HS-27A (cell line): ENCODE results near the gene ORC2.
"Not testable (repeated sequence)": the region's sequence is repeated elsewhere in the genome, so short reads cannot be mapped to it uniquely, and the experiment has no call there.

Experiments
- DNase-seq: peaks from one replicate; pipeline ENCODE4 v3.0.0-alpha.2; 2012; ENCODE audit warnings: low read depth, missing footprints

The ORC2 gene

DNA sequence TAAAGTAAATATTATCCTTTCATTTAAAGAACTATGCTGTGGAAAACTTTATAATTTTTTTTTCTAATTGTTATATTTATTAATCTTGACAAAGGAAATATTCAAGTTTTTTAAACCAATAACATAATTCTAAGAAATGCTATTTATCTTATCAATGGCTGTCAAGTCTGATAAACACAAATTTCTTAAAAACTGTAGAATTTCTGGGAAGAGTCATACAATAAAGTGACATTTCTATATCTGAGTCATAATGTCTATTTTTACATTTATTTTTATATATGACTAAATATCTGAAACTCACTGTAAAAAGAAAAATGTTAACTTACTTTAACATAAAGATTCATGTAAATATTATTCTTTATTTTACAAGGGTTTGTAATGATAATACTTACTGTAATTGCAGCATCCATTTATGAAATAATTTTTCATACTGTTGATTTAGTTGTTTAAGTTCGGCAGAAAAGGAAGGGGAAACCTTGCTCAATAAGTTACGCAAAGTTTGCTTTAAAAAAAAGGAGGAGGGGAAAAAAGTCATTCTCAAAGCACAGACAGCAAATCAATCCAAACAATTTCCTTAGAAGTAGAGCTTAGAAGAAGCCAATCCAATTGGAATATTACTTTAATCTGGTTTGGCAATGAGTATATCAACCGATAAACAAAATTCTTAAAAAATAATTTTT, 32.4 kb downstream of the ORC2 start:
- DNase-seq, result no peak

GRCh38 chr2:200929334-200930249, 33.9 kb downstream of the ORC2 start:
- no peak for DNase-seq

DNA sequence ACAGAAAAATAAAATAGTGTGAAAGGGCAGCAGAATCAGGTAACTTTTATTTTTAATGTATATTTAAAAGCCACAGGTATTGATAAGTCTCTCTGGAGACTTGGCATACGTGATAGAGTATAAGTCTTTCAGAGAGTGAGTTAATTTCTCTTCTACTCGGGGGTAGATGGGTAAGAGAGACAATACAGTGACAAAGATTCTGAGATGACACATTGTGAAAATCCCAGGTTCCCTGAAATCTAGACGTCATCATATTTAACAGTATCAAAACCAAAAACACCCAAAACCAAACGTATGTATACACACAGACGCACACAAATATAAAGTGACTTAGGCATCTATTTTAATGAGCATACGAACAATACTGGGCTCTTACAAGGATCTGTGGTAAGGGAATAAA, 41.0 kb downstream of the ORC2 start:
- DNase-seq, result no peak

GRCh38 chr2:200913654-200914053, 49.8 kb downstream of the ORC2 start:
- peak; percentile 36 for DNase-seq

DNA sequence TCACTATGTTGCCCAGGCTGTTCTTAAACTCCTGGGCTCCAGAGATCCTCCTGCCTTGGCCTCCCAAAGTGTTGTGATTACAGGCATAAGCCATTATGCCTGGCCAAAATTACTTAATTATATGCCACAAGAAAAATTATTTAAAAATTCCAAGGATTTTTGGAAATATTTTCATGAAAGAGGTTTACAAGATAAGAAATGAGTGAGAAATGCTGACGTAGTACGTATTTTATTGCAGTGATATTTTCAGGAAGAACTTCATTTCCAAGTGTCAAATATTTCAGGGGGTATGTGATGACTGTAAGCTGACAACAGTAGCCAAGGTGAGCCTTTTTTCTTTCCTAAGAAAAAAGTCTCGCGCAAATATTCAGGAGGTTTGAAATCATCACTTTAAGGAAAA, 53.5 kb downstream of the ORC2 start:
- DNase-seq, result no peak

- no peak for DNase-seq
Measured at GRCh38 chr2:200905618-200906296, 57.7 kb downstream of the ORC2 start.

DNA sequence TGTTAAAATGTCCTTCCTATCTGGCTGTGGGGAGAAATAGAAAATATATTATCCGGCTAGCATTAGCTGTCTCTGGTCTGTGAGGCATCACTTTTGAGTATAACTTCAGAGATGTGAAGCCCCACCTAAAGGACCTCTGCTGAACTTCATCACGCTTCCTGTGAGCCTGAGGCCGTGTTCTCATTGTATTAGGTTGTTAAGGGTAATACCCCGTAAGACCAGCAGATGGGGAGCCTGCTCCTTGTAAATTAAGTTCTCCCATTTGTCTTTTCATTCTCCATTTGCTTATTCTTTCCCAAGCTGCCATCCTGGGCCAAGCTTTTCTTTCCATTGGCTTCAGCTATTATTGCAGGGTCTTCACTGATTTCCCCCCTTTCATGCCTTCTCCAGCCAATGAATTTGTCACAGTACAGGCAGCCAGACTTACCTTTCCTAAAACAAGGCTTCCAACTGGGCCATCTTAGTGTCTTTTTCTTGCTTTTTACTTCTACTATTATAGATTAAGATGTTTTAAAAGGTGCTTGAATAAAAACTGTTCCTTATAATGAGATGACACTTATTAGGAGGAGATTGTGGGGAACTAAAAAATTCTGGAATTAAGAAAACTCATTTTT, 61.9 kb downstream of the ORC2 start:
- peak; percentile 63 for DNase-seq

GRCh38 chr2:200899482-200899881, 64.0 kb downstream of the ORC2 start:
- no peak for DNase-seq

- DNase-seq, result peak; percentile 97
Measured at GRCh38 chr2:200888704-200889625, 74.5 kb downstream of the ORC2 start, which contains the start of the genes NIF3L1 and PPIL3. Gene NIF3L1, plus strand, starts transcription at chr2:200889371. Its CDS starts 2,573 bp downstream, at chr2:200891944. Gene PPIL3, minus strand, starts transcription at chr2:200889077. Its CDS starts 1,462 bp downstream, at chr2:200887615.

GRCh38 chr2:200881715-200882249, 81.7 kb downstream of the ORC2 start:
- not testable (repeated sequence) for DNase-seq

DNA sequence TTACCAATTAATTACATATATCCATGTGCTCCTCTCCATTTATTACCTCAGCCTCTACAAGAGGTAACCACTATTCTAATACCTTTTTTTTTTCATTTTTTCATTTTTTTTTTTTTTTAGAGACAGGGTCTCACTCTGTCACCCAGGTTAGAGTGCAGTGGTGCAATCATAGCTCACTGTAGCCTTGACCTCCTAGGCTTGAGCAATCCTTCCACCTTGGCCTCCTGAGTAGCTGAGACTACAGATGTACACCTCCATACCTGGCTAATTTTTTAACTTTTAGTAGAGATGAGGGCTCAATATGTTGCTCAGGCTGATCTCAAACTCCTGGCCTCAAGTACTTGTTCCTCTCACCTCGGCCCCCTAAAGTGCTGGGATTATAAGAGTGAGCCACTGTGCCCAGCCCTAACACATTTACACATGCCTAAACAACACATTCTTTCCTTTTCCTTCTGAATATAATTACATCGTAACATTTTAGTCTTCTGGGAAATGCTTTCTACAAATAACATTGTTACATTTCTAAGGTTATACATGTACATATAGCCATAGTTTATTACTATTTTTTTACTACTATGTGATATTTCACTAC, 85.1 kb downstream of the ORC2 start:
- no peak for DNase-seq

- no peak for DNase-seq
Measured at GRCh38 chr2:200877443-200877842, 86.0 kb downstream of the ORC2 start.

DNA sequence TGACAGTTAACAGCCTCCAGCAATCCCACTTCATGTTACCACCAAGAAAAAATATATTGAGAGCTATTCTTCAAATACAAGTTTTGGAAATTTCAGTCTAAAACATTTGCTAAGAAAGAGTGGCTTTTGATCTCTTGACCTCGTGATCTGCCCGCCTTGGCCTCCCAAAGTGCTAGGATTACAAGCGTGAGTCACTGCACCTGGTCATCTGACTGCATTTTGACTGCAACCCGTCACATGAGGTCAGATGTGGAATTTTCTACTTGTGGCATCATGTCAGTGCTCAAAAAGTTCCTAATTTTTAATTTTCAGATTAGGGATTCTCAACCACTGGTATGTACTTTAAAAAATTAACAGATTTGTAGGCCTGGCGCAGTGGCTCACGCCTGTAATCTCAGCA, 89.9 kb downstream of the ORC2 start:
- no peak for DNase-seq

DNA sequence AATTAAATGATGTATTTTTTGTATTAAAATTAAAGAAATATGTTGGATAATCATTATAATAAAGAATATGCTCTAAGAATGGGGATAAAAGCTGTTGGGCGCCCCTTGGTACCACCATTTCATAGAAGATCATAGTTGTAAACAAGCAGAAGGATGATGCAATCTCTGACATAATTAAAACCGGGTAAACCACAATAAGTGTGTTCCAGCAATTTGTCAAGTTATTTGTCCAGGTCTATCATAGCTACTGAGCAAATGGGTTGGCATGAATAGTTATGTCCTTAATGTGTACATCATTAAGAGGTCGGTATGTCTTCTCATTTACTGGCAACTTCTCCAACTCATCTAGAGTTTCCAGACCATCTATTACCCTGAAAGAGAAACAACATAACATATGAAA, 92.3 kb downstream of the ORC2 start:
- no peak for DNase-seq

GRCh38 chr2:200869014-200869413, 94.4 kb downstream of the ORC2 start:
- DNase-seq, result no peak

DNA sequence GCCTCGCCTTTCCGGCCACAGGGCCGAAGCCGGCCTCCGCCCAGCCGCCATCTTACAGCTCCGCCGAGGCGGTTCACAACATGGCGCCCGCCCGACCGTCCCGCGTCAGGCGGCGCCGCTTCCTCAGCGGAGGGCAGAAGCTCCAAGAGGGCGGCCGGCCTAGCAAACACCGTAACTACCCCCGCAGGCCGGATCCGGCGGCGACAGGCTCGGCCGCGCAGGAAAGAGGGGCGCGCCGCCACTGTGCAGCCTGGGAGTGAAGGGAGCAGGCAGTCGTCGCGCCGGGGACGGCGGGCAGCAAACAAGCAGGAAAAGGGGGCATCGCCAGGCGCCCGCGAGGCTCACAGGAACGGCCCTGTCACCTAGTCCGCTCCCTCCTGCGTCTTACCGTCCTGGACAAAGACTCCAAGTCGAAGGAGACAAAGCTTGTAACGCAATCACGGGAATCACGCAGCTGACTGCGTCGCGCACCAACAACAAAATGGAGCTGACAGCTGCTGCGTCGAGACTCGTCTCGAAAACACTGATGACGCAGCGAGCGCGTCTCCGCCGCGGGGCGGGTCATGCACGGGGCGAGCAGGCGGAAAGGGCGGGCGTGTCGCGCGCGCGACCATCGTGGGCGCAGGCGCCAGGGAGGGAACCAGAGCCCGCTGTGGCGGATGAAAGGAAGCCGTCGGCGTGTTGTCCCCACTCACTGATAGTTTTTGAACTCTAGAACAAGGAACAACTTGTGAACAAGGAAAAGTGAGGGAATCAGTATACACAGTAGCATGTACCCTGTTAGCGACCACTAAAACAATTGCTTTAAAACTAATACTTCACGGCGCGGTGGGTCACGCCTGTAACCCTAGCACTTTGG, 99.1 kb downstream of the ORC2 start, which contains the start of gene CLK1:
CLK1 (minus strand) TSS at position 483 of the 859 bp plus-strand sequence. CDS start 2,796 bp downstream, outside the sequence.
- DNase-seq, result peak; percentile 80

- DNase-seq, result no peak
Measured at GRCh38 chr2:200863782-200864175, 99.7 kb downstream of the ORC2 start.

- DNase-seq, result peak; percentile 33
Measured at GRCh38 chr2:200862532-200863000, 100.9 kb downstream of the ORC2 start.

- DNase-seq, result no peak
Measured at GRCh38 chr2:200861617-200862155, 101.8 kb downstream of the ORC2 start.
